HCT116 (cell line): ENCODE measurements around the gene S100A11. TPM values are rescaled to one million over a fixed set of nuclear protein-coding genes. Genes with fewer than 3 reads are reported as not detected.
"Not testable (repeated sequence)": the region's sequence is repeated elsewhere in the genome, so short reads cannot be mapped to it uniquely, and the experiment has no call there.

Experiments used
- ATAC-seq: fragments of 200-7000 bp; cut with Tn5 transposase; 2 replicates; pipeline ENCODE4 v1.9.1; 2020; ENCODE audit warnings: mild to moderate bottlenecking, moderate library complexity
- BruUV-seq: library from RNA; stranded (reverse); fragments of 400-500 nt; replicated peaks from 2 replicates; lab custom pipeline; 2021; lab: Mats Ljungman, UMichigan
- CTCF ChIA-PET: fragments of 300-600 bp; sonication (Branson Sonifier 250); formaldehyde crosslinking; loops from one replicate; lab custom pipeline; 2021; ENCODE audit warnings: antibody characterized with exemption; lab: Charles Lee
- POLR2A ChIA-PET: fragments of 300-600, 350-600 bp; sonication (Branson Sonifier 250); formaldehyde crosslinking; loops from one replicate; lab custom pipeline; 2021; ENCODE audit warnings: antibody characterized with exemption; lab: Charles Lee
- RAD21 ChIA-PET, 2 experiments: fragments of 300-600 bp; sonication (Branson Sonifier 250); formaldehyde crosslinking; loops; one replicate each; lab custom pipeline; 2023; ENCODE audit warnings: low total read pairs in 2 of 2; ENCODE audit not compliant: uncharacterized antibody in 2 of 2, unreplicated experiment in 2 of 2, low non-redundant PET in 1 of 2; lab: Charles Lee
- DNase-seq: peaks from one replicate; pipeline ENCODE4 v3.0.0-alpha.2; 2010; ENCODE audit warnings: low read depth, low spot score
- H2AFZ ChIP-seq: fragments of 200-600 bp; shearing (Covaris generic), sonication (generic); 2 replicates; pipeline ENCODE4 v1.6.1; 2017; ENCODE audit warnings: low read depth, mixed run types, mixed read lengths, antibody characterized with exemption, low read length; ENCODE audit not compliant: poor library complexity, severe bottlenecking
- H3K27ac ChIP-seq: 2 replicates; pipeline ENCODE4 v1.5.1; 2012; ENCODE audit warnings: low read depth, low read length
- H3K27me3 ChIP-seq: fragments of 200-600 bp; sonication (generic); 2 replicates; pipeline ENCODE4 v1.6.1; 2016; ENCODE audit warnings: mixed run types, low read length, mixed read lengths; ENCODE audit not compliant: insufficient read depth
- H3K36me3 ChIP-seq, 2 experiments: fragments of 200-500 bp in 1 of 2; fragments of 200-600 bp in 1 of 2; sonication (Bioruptor generic) in 1 of 2; sonication (generic) in 1 of 2; 2 replicates each; pipeline versions ENCODE4 v1.5.1 to v1.6.1; 2014 to 2016; ENCODE audit warnings: low read length in 2 of 2, inconsistent platforms in 1 of 2, mixed read lengths in 1 of 2, mixed run types in 1 of 2; ENCODE audit not compliant: insufficient read depth in 2 of 2, control insufficient read depth in 1 of 2
- H3K4me1 ChIP-seq, 2 experiments: fragments of 200-600 bp in 1 of 2; sonication (generic) in 1 of 2; 2 replicates each; pipeline versions ENCODE4 v1.5.1 to v1.6.1; 2012 to 2017; ENCODE audit warnings: low read length in 2 of 2, inconsistent platforms in 1 of 2, mild to moderate bottlenecking in 1 of 2, mixed read lengths in 1 of 2, mixed run types in 1 of 2, moderate library complexity in 1 of 2; ENCODE audit not compliant: insufficient read depth in 2 of 2, control insufficient read depth in 1 of 2
- H3K4me2 ChIP-seq: fragments of 200-600 bp; sonication (generic); 2 replicates; pipeline ENCODE4 v1.6.1; 2017; ENCODE audit warnings: mixed run types, low read length, mixed read lengths
- H3K4me3 ChIP-seq, 2 experiments: fragments of 200-600 bp in 1 of 2; sonication (generic) in 1 of 2; replicated peaks in 1 of 2; 2 replicates each; pipeline ENCODE4 v1.5.1; 2011 to 2016; ENCODE audit warnings: low read length in 2 of 2, control low read depth in 1 of 2, low read depth in 1 of 2, mild to moderate bottlenecking in 1 of 2, mixed read lengths in 1 of 2, mixed run types in 1 of 2
- H3K79me2 ChIP-seq: fragments of 200-600 bp; sonication (generic); 2 replicates; pipeline ENCODE4 v1.6.1; 2017; ENCODE audit warnings: mild to moderate bottlenecking, mixed run types, low read length, moderate library complexity, mixed read lengths; ENCODE audit not compliant: insufficient read depth
- H3K9ac ChIP-seq: fragments of 200-600 bp; sonication (generic); 2 replicates; pipeline ENCODE4 v1.6.1; 2016; ENCODE audit warnings: low read length, mixed read lengths
- H3K9me2 ChIP-seq: fragments of 200-600 bp; sonication (generic), shearing (Covaris generic); 2 replicates; pipeline ENCODE4 v1.6.1; 2017; ENCODE audit warnings: mixed run types, mild to moderate bottlenecking, moderate library complexity; ENCODE audit not compliant: insufficient read depth
- H3K9me3 ChIP-seq, 2 experiments: fragments of 200-500 bp in 1 of 2; fragments of 200-600 bp in 1 of 2; sonication (Bioruptor generic) in 1 of 2; sonication (generic) in 1 of 2; 2 replicates each; pipeline ENCODE4 v1.6.1; 2014 to 2017; ENCODE audit warnings: low read length in 2 of 2, mixed read lengths in 2 of 2, inconsistent platforms in 1 of 2, low read depth in 1 of 2, mild to moderate bottlenecking in 1 of 2, mixed run types in 1 of 2, moderate library complexity in 1 of 2; ENCODE audit not compliant: control insufficient read depth in 1 of 2, insufficient read depth in 1 of 2
- H4K20me1 ChIP-seq: fragments of 200-600 bp; sonication (generic), shearing (Covaris generic); 2 replicates; pipeline ENCODE4 v1.6.1; 2017; ENCODE audit warnings: mixed run types, mild to moderate bottlenecking, moderate library complexity; ENCODE audit not compliant: insufficient read depth
- CBX3 ChIP-seq: IDR thresholded peaks from 2 replicates; pipeline ENCODE4 v1.6.1; 2012; ENCODE audit warnings: low read depth
- intact Hi-C: fragments of 100-400 bp; cut with micrococcal nuclease; formaldehyde crosslinking; loops from 2 replicates; pipeline ENCODE4 v1.10.0; 2022
- total RNA-seq: library from RNA; stranded (reverse); gene quantifications from one replicate; pipeline ENCODE4 v1.2.1, GENCODE V29; 2021; ENCODE audit not compliant: unreplicated experiment

The S100A11 gene
- total RNA-seq, 1 experiment from 2014 or later = 229 TPM

DNA sequence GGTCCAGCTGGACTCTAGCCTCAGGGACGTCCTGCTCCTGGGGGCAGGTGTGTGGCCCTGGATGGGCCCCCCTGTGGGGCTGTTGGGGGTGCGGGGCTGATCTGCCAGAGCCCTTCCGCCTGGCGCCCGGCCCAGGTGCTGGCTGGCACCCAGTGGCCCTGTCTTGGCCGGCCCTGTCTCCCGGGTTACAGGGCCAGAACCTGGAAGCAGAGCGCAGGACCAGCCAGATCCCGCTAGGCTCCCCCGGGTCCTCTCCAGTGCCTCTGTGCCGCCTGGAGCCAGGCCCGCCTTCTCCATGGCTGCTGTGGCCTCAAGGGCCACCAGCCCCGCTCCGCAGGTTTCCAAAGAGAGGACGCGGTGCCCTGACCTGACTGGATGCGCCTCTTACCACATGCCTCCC is 44.2 kb upstream of the S100A11 start:
- BruUV-seq, H3K4me1 ChIP-seq, CTCF ChIA-PET, intact Hi-C loops, H4K20me1 ChIP-seq, H3K4me3 ChIP-seq, H3K36me3 ChIP-seq, H3K9ac ChIP-seq, H3K4me2 ChIP-seq, H3K9me3 ChIP-seq, H3K9me2 ChIP-seq, H3K27ac ChIP-seq, POLR2A ChIA-PET, H2AFZ ChIP-seq, DNase-seq, ATAC-seq, H3K79me2 ChIP-seq, RAD21 ChIA-PET: not testable (repeated sequence)
- peaks cover 19% of the 10 kb centered on the region for H3K27me3 ChIP-seq

GRCh38 chr1:152080494-152080893 is 43.7 kb upstream of the S100A11 start:
- RAD21 ChIA-PET, CTCF ChIA-PET, POLR2A ChIA-PET, intact Hi-C loops, ATAC-seq, H3K4me1 ChIP-seq, H3K9me3 ChIP-seq, H3K4me2 ChIP-seq, BruUV-seq, H3K27ac ChIP-seq, H3K79me2 ChIP-seq, DNase-seq, H3K9me2 ChIP-seq, H3K9ac ChIP-seq, H2AFZ ChIP-seq, H3K36me3 ChIP-seq, H3K4me3 ChIP-seq, H4K20me1 ChIP-seq: not testable (repeated sequence)
- peaks cover 14% of the 10 kb centered on the region for H3K27me3 ChIP-seq

DNA sequence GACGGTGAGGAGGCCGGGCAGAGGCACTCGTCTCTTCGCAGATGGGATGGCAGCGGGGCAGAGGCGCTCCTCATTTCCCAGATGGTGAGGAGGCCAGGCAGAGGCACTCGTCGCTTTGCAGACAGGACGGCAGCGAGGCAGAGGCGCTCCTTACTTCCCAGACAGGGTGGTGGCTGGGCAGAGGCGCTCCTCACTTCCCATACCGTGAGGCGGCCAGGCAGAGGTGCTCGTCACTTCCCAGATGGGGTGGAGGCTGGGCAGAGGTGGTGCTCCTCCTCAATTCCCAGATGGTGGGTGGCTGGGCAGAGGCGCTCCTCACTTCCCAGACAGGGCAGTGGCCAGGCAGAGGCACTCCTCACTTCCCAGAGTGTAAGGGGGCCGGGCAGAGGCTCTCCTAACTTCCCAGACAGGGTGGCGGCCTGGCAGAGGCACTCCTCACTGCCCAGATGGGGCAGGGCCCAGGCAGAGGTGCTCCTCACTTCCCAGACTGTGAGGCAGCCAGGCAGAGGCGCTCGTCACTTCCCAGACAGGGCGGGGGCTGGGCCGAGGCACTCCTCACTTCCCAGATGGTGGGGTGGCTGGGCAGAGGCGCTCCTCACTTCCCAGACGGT is 42.1 kb upstream of the S100A11 start:
- Histone ChIP-seq H2AFZ (no peak overlapping the region), H3K4me1 (no peaks in the 10 kb centered on the region), H3K27ac (no peak overlapping the region), H3K4me2 (no peak overlapping the region), H3K36me3 (no peaks in the 10 kb centered on the region), H4K20me1 (no peaks in the 10 kb centered on the region), H3K4me3 (no peak overlapping the region), H3K9ac (no peak overlapping the region), H3K9me2 (no peaks in the 10 kb centered on the region), H3K79me2 (no peaks in the 10 kb centered on the region), H3K27me3 (peaks cover 14% of the 10 kb centered on the region), H3K9me3 (no peaks in the 10 kb centered on the region)
- ChIA-PET CTCF (no interaction called here), RAD21 (no interaction called here), POLR2A (no interaction called here)
- ATAC-seq = no peak
- DNase-seq = no peak
- no peak for TF ChIP-seq CBX3
- BruUV-seq = no TSS peak
- intact Hi-C loops = no loop called here
